ENCODE data around the gene BMPR2.
"Not testable (repeated sequence)": the region's sequence is repeated elsewhere in the genome, so short reads cannot be mapped to it uniquely, and the experiment has no call there.

The BMPR2 gene

DNA sequence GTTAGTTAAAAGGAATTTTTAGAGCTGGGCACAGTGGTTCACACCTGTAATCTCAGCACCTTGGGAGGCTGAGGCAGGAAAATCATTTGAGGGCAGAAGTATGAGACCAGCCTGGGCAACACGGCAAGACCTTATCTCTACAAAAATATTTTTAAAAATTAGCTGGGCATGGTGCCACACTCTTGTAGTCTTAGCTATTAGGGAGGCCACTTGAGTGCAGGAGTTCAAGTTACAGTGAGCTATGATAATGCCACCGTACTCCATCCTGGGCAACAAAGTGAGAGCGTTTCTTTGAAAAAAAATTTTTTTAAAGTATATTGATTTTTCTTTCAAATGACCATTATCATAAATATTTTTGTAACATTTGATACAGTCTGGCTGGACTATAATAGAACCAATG lies 165.0 kb downstream of the BMPR2 start:
- no peak for DNase-seq

DNA sequence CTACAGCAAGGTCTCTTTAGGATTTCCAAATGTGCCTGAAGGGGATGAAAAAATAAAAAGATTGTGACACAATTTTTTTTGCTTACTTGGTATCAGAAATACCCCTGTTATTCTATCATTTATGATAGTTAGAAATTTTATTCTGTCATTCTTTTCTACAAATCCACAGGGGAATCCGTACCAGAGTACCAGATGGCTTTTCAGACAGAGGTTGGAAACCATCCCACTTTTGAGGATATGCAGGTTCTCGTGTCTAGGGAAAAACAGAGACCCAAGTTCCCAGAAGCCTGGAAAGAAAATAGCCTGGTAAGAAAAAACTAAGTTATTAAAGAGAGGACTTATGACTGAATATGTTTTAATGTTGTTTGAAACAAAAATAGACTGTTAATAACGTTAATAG lies 166.0 kb downstream of the BMPR2 start:
- no peak for DNase-seq

DNA sequence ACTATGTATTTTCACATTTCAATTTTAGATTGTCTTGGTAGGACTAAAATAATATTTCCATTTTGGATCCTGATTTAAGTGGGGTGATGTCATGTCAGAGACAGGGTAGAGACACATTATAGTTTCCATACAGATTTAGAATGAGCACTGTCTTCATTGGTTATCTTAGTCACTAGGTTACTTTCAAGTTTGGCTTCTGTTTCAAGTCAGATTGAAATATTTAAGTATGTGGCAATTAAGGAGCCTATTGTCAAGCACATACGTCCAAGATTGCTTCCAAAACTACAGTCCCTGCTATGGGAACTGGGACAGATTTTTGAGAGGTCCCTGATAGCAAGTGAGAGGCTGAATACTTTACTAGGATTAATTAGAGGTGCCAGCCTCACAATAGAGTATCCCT lies 169.4 kb downstream of the BMPR2 start:
- DNase-seq = no peak

DNA sequence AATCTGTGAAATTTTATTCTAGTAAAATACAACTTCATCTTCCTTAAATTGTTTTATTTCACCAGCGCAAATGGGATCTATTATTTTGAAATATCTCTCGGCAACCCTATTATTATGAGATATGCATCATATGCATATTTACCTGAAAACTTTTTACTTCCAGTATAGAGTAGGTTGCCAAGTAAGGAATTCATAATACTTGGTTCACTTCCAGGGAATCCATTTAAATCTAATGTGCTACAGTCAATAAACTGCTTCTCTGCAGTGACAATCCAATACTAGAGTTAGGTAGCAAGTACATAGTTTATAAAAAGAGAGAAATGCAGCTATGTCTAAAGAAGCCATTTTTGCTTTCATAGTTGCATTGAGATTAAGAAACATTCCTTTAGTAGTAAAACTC lies 169.8 kb downstream of the BMPR2 start:
- no peak for DNase-seq

DNA sequence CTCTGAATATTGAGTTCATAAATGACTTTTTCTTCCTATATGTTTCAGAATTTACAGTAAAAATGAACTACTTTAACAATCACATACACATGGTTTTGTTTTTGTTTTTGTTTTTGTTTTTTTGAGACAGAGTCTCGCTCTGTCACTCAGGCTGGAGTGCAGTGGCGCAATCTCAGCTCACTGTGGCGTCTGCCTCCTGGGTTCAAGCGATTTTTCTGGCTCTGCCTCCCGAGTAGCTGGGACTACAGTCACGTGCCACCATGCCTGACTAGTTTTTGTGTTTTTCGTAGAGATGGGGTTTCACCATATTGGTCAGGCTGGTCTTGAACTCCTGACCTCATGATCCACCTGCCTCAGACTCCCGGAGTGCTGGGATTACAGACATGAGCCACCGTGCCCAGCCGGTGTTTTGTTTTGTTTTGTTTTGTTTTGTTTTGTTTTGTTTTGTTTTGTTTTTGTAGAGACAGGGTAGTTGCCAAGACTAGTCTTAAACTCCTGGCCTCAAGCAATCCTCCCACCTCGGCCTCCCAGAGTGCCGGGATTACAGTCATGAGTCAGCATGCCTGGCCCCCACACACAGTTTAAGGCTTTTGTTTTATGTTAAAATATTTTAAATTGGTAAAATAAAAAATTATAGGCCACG lies 170.5 kb downstream of the BMPR2 start:
- DNase-seq = not testable (repeated sequence)

DNA sequence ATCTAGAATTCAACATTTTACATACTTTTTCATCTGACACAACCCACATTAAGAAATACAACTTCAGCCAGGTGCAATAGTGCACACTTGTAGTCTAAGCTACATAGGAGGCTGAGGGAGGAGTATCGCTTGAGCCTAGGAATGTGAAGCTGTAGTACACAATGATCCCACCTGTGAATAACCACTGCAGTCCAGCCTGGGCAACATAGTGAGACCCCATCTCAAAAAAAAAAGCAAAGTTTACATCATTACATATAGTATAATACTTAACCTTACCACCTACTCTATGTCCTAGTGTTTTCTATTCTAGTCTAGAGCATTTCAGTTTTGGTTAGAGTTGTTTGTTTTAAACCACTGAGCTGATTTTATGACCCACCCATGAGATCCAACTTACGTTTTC lies 172.1 kb downstream of the BMPR2 start:
- no peak for DNase-seq

DNA sequence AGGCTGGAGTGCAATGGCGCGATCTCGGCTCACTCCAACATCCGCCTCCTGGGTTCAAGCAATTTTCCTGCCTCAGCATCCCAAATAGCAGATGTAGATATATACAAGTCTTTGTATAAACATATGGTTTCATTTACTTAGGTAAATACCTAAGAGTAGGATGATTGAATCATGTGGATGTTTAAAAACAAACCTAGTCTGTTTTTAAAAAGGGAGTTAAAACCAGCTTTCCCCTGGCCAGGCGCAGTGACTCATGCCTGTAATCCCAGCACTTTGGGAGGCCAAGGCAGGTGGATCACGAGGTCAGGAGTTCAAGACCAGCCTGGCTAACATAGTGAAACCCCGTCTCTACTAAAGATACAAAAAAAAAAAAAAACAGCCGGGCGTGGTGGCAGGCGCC lies 174.9 kb downstream of the BMPR2 start:
- DNase-seq = not testable (repeated sequence)

DNA sequence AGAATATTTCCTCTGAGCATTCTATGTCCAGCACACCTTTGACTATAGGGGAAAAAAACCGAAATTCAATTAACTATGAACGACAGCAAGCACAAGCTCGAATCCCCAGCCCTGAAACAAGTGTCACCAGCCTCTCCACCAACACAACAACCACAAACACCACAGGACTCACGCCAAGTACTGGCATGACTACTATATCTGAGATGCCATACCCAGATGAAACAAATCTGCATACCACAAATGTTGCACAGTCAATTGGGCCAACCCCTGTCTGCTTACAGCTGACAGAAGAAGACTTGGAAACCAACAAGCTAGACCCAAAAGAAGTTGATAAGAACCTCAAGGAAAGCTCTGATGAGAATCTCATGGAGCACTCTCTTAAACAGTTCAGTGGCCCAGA lies 179.2 kb downstream of the BMPR2 start:
- DNase-seq = peak in 1 of 5 experiments; percentile 85

DNA sequence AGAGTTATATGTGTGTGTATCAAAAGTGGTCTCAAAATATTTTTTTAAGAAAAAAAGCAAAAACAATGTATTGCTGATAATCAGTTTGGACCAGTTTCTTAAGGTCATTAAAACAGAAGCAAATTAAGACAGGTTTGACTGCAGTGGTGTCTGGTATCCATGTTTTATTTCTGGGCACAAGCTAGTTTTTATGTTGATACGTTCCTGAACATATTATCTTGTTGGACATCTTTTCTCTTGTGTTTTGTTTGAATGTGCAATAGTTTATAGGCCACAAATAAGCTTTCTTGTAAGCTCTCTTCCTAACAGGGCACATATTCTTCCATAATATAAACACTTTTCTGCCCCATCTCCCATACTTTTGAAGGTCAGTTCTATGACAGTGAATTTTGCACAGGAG lies 184.1 kb downstream of the BMPR2 start:
- DNase-seq = no peak

DNA sequence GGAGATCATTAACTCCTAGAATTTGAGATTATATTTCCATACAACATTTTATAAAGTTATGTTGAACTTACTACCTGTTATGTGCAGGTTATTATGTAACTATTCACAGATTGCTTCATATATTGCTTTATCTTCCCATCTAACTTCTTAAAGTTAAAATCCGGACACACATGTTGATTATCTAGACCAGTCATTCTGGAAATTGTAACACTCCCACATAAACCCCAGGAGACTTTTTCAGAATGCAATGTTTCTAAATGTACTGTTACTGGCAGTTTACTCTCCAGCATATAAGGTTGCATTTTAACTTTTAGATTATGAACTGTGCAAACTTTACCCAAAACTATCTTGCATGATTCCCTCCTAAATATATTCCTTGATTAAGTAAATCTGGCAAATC lies 188.1 kb downstream of the BMPR2 start:
- DNase-seq = no peak

DNA sequence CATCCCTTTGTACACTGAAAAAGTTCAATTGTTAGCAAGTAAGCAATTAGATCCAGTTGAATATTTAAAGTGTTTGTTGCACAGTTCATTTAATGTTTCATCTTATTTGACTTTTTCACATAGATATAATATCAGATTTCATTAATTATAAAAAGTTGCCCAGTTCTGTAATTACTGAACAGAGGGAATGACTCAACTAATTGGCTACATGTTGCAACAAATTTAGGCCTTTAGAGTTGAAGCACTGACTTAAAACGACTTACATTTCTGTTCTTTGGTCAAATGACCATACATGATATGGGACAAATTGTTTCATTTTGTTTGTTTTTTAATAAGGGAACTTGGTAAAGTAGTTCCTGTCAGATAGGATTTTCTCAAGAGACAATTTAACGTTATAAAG lies 190.2 kb downstream of the BMPR2 start:
- DNase-seq = no peak

DNA sequence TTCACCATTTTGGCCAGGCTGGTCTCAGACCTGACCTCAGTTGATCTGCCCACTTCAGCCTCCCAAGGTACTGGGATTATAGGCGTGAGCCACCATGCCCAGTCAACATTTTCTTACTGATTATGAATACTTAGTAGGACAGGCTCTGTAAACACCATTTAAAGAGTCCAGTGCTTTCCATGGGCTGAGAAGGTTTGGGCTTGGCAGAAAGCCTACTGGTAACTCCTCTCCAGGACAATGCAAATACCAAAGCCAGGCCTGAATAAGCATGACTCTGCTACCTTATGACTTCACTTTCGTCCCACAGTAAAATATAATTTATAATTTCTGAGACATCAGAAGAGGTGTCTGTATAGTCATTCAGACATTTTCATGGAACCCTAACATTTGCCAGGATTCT lies 198.4 kb downstream of the BMPR2 start:
- DNase-seq = no peak

DNA sequence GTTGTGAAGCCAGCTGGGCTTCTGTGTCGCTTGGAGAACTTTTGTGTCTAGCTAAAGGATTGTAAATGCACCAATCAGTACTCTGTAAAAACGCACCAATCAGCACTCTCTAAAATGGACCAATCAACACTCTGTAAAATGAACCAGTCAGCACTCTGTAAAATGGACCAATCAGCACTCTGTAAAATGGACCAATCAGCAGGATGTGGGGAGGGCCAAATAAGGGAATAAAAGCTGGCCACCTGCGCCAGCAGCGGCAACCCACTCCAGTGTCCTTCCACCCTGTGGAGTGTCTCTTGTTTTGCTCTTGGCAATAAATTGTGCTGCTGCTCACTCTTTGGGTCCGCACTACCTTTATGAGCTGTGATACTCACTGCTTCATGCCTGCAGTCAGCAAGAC lies 199.1 kb downstream of the BMPR2 start:
- not testable (repeated sequence) for DNase-seq

DNA sequence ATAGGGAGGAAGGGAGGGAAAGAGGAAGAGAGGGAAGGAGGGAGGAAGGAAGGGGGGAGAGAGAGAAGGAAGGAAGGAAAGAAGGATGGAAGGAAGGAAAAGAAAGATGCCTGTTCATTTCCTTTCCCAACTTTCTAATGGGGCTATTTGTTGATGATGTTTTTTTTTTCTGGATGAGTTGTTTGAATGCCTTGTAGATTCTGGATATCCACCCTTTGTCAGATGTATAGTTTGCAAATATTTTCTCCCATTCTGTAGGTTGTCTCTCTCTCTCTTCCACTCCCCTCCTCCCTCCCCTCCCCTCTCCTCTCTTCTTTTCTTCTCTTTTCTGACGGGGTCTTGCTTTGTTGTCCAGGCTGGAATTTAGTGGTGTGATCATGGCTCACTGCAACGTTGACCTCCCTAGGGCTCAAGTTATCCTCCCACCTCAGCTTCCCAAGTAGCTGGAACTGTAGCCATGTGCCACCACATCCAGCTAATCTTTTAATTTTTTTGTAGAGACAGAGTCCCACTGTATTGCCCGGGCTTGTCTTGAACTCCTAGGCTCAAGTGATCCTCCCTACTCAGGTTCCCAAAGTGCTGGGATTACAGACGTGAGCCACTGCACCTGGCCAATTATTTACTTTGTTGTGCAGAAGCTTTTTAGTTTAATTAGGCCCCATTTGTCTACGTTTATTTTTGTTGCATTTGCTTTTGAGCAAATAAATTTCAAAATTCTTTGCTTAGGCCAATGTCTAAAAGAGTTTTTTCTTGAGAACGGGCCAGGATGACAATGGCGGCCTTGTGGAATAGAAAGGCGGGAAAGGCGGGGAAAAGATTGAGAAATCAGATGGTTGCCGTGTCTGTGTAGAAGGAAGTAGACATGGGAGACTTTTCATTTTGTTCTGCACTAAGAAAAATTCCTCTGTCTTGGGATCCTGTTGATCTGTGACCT lies 201.4 kb downstream of the BMPR2 start:
- DNase-seq = no peak

DNA sequence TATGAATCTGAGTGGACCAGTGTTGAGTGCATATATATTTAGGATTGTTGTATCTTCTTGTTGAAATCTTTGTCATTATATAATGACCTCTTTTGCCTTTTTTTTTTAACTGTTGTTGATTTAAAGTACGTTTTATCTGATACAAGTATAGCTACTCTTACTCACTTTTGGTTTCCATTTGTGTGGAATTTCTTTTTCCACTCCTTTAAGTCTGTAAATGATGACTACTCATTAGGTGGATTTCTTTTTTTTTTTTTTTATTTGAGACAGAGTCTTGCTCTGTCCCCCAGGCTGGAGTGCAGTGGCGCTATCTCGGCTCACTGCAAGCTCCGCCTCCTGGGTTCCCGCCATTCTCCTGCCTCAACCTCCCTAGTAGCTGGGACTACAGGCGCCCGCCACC lies 206.7 kb downstream of the BMPR2 start:
- not testable (repeated sequence) for DNase-seq

DNA sequence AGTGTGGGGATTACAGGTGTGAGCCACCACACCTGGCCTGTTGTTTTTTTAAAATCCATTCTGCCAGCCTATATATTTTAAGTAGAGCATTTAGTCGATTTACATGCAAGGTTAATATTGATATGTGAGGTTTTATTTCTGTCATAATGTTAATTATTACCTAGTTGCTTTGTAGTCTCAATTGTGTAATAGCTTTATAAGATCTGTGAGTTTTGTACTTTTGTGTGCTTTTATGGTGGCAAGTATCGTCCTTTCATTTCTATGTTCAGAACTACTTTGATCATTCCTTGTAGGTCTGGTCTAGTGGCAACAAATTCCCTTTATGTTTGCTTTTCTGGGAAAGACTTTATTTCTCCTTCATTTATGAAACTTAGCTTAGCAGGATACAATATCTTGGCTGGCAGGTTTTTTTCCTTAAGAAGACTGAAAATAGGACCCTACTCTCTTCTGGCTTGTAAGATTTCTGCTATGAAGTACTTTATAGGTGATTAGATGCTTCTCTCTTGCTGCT lies 207.6 kb downstream of the BMPR2 start:
- no peak for DNase-seq

DNA sequence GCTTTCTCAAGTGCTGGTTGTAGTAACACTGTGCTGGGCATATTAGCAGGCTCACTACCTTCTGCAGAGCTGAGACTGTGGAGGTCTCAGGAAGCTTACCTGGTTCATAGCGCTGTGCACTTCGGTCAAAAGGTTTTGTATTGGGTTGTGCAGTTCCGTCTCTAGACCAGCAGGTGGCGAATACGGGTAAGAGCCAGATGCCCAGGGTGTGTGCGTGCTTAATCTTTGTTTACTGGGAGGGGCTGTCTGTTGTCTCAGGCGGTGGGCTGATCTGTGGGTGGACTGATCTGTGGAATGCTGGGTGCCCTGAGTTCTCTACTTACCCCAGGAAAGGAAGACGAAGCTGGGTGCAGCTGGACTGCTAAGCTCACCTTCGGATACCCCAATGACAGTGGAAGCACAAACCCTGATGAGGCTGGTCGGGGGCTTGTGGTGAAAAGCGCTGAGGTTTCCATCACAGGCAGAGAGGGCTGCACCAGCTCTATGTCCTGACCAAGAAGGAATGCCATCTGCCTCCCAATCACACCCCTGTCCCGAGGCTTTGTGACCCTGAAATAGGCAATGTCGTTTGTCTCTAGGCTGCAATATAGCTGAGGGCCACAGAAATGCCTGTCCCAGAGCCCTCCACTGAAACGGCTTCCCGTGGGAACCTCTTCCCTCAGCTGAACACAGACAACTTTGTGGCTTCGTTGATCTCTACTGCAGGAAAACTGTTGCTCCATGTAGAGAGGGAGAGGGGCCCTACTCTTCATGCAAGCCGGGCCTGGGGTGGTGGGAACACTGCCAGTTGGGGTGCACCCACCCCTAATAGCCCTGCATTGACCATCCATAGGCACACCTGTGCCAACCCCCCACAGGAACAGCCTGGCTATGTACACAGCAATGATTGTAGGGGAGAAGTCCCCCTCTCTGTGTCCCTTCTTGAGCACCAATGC lies 212.8 kb downstream of the BMPR2 start:
- DNase-seq = peak in 4 of 5 experiments; percentile 47 to 83 (median 51)

DNA sequence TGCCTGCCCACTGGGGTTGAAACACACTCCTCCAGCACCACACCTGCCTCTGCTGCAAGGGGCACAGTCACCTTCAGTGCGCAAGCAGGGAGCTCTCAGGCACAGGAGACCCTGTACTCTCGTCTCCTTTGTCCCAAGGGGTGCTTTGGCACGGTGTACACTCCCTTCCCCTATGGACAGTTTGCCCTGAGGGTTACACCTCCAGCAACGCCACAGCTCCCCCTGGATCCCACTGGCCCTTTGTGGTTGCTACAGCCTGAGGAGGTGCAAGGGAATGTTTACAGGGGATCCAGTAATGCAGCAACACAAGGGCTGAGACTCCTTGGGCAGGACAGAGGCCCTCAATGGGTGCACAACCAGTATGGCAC lies 213.4 kb downstream of the BMPR2 start:
- no peak for DNase-seq

DNA sequence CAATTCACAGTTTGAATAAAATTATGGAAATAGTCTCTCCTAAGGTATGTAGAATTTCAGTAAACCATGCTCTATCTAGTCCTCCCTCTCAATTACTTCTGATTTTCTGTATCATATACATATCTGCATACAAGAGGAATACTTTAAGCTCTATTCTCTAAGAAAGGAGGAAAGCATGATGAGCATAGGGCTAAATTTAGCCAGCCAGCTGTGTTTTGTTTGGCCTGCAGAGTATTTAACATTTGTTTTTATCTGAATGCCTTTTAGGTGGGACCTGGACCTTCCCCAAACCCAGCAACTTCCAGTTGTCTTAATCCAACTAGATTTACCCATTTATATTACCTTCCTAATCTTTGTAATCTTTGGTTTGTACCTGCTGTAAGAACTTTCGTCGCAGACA lies 216.4 kb downstream of the BMPR2 start:
- DNase-seq = no peak

DNA sequence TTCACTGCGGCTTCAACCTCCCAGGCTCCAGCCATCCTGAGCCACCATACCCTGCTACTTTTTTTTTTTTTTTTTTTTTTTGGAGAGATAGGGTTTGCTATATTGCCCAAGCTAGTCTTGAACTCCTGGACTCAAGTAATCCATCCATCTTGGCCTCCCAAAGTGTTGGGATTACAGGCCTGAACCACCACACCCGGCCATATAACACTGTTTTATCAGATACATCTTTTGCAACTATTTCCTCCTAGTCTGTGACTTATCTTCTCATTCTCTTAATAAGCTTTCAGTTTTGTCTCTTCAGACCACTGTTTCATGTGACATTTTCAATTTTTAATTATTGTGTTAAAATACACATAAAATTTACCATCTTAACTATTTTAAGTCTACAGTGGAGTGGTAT lies 223.0 kb downstream of the BMPR2 start:
- DNase-seq = no peak

DNA sequence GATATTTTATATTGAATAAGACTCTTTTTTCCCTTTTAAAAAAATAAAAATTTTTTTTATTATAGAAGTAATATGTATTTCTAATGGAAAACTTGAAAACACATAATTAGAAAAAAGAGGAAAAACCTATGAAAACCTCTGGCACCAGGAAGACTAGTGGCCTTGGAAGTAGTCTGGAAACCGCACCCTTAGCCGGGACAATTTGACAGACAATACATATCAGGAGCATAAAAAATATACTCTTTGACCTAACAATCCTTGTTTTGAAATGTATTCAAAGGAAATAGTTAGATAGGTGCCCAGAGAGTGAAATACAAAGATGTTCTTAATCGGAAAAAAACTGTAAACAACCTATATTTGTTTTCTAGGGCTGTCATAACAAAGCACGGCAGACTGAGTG lies 223.8 kb downstream of the BMPR2 start:
- no peak for DNase-seq

DNA sequence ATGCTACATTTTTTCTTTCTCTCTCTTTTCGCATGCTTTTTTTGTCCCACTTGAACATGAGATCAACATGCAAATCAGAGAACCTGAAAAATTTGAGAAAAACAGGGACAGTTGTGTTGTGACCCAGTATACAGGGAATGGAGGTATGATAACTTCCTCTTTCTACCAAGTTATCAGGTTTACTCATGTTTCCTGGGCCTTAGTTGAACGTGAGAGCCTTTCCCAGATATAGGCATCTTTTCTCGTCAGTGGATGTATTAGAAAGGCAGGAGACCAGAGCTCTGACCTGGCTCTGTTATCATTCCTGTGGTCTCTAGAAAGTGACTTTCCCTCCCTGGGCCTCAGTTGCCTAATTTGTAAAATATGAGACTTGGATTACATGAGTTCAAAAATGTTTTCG lies 228.6 kb downstream of the BMPR2 start:
- no peak for DNase-seq

DNA sequence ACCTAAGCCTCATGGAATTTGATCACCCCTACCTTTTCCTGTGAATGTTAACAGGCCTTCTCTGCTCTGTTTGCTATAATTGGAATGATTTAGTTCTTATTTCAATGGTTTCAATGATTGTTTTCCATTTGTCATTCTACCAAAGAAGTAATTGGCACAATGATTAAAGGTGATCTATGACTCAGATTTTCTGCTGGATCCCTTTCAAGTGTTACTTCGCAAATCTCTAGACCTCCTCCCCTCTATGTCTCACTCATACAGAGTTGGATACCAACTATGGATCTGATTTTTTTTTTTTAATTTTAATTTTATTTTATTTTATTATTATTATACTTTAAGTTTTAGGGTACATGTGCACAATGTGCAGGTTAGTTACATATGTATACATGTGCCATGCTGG lies 229.0 kb downstream of the BMPR2 start:
- DNase-seq = no peak

Measured in T-helper 2 cell (primary cell).